ENCODE data around the gene KL. TPM values are rescaled to one million over a fixed set of nuclear protein-coding genes. Genes with fewer than 3 reads are reported as not detected.

Gene KL
- total RNA-seq, 4 donors from 2014 or later, result 2.6 to 6.9 (median 5.1) TPM

DNA sequence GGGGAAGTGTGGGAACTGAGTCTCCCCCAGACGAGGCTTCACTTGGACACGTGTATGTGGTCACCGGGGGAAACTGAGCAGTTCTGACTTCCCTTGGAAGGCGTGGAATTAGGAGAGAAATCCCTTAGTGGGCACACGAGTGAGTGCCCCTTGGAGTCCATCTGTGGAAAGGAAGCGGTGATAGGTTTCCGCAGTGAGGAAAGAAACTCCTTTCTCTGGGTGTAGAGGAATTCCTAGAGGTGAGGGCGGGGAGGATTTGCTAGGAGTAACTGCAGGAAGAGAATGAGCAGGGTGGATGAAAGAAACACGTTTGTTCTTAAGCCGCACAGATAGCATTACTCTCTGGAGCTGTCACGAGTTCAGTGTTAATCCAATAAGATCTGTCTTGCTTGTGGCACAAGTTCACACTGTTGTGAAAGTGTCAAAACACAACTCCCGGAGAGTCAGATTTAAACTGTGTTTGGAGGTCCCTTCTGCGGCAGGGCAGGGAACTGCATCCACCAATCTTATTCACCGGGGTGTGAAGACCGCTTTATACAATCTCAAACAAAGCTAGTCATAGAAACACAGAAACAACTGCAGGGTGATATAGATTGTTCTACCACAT, 1.2 kb downstream of the KL start:
- Histone ChIP-seq H3K27ac (peak overlapping the region; percentile 55 to 72), H3K4me1 (peaks cover 0 to 4% of the 10 kb centered on the region in 2 donors), H3K36me3 (no peaks in the 10 kb centered on the region), H3K4me3 (peak overlapping the region; percentile 17 to 19), H3K9me3 (no peaks in the 10 kb centered on the region), H3K27me3 (peaks cover 0 to 3% of the 10 kb centered on the region in 2 donors)
- intact Hi-C loops (cut with DNase I; ENCODE audit: low total_unique reads), result no loop called here
- peak; percentile 15 to 57 for TF ChIP-seq POLR2A (IDR thresholded peaks at IDR 0.05)
- TF ChIP-seq, protein P1, sequence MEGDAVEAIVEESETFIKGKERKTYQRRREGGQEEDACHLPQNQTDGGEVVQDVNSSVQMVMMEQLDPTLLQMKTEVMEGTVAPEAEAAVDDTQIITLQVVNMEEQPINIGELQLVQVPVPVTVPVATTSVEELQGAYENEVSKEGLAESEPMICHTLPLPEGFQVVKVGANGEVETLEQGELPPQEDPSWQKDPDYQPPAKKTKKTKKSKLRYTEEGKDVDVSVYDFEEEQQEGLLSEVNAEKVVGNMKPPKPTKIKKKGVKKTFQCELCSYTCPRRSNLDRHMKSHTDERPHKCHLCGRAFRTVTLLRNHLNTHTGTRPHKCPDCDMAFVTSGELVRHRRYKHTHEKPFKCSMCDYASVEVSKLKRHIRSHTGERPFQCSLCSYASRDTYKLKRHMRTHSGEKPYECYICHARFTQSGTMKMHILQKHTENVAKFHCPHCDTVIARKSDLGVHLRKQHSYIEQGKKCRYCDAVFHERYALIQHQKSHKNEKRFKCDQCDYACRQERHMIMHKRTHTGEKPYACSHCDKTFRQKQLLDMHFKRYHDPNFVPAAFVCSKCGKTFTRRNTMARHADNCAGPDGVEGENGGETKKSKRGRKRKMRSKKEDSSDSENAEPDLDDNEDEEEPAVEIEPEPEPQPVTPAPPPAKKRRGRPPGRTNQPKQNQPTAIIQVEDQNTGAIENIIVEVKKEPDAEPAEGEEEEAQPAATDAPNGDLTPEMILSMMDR (IDR thresholded peaks at IDR 0.05), result peak; percentile 20 to 57 (median 34)
- DNase-seq, result peak; percentile 18 to 41

DNA sequence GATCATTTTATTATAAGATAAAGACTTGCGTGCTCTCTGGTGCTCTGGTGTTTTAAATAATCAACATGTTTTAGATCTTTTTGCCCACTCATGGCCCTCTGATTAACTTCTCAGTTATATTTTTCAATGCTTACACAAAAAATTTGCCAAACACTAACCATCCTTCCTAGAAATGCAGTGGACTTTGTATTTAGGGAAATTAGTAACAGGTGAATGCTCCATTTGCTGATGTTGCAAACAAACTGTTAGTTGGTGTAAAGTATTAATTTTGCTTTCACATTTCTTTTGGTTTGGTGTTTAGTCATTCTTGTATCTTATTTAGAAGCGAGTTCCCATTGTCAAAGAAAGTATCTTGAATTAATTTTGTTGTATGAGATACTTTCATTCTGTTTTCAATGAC, 2.7 kb downstream of the KL start:
- intact Hi-C loops (cut with DNase I; ENCODE audit: low total_unique reads), result no loop called here
- no peak for DNase-seq
- Histone ChIP-seq H3K36me3 (no peaks in the 10 kb centered on the region), H3K4me1 (peaks cover 0 to 4% of the 10 kb centered on the region in 2 donors), H3K9me3 (no peaks in the 10 kb centered on the region), H3K27me3 (peaks cover 0 to 3% of the 10 kb centered on the region in 2 donors), H3K27ac (no peak overlapping the region), H3K4me3 (no peak overlapping the region)
- TF ChIP-seq, protein P1 (IDR thresholded peaks at IDR 0.05), result no peak
- TF ChIP-seq POLR2A (IDR thresholded peaks at IDR 0.05), result no peak

DNA sequence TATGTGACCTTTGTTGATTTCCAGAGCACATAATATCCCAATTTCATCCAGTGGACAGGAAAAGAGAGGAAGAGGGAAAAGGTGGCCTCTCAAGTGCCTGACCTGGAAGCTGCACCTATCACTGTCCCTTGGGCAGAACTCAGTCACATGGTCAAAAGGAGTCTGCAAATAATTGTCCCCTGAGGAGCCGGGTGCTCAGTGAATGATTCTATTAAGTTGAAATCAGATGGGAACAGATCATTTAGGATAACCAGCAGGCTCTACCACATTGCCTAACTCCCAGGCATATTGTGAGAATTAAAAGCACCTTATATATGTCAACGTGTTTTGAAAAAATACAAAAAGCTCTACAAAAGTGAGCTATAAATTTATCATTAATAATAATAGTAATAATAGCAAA, 6.8 kb downstream of the KL start:
- no peak for TF ChIP-seq POLR2A (IDR thresholded peaks at IDR 0.05)
- TF ChIP-seq, protein P1 (IDR thresholded peaks at IDR 0.05), result no peak
- Histone ChIP-seq H3K27me3 (no peaks in the 10 kb centered on the region), H3K27ac (no peak overlapping the region), H3K4me1 (no peaks in the 10 kb centered on the region), H3K36me3 (no peaks in the 10 kb centered on the region), H3K4me3 (no peak overlapping the region), H3K9me3 (no peaks in the 10 kb centered on the region)
- DNase-seq, result no peak
- intact Hi-C loops (cut with DNase I; ENCODE audit: low total_unique reads), result no loop called here

DNA sequence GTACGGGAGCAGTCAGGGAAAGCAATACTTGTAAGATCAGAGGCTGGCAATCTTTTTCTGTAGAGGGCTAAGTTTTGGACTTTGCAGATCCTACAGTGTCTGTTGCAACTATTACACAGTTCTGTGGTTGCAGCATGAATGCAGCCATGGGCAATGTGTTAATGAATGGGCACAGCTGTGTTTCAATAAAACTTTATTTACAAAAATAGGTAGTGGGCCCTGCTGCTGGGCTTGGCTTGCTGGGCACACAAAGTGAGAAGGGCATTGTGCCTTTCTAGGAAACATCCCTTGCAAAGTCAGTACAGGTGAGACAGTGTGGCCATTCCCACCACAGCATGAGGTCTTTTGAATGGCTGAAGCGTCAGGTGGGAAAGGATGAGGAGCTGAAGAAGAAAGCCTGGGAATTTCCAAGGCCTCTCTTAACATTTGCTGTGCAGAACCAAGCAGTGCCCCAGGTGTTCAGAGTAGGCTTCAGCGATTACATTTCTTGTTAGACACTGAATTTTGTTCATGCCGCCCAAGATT, 9.1 kb downstream of the KL start:
- no peaks in the 10 kb centered on the region for H3K36me3 ChIP-seq
- no peak overlapping the region for H3K27ac ChIP-seq
- H3K27me3 ChIP-seq, result no peaks in the 10 kb centered on the region
- no peaks in the 10 kb centered on the region for H3K4me1 ChIP-seq
- intact Hi-C loops (cut with DNase I; ENCODE audit: low total_unique reads), result no loop called here
- no peak overlapping the region for H3K4me3 ChIP-seq
- no peak for DNase-seq
- no peaks in the 10 kb centered on the region for H3K9me3 ChIP-seq
- TF ChIP-seq, protein P1 (IDR thresholded peaks at IDR 0.05), result no peak
- TF ChIP-seq POLR2A (IDR thresholded peaks at IDR 0.05), result no peak

DNA sequence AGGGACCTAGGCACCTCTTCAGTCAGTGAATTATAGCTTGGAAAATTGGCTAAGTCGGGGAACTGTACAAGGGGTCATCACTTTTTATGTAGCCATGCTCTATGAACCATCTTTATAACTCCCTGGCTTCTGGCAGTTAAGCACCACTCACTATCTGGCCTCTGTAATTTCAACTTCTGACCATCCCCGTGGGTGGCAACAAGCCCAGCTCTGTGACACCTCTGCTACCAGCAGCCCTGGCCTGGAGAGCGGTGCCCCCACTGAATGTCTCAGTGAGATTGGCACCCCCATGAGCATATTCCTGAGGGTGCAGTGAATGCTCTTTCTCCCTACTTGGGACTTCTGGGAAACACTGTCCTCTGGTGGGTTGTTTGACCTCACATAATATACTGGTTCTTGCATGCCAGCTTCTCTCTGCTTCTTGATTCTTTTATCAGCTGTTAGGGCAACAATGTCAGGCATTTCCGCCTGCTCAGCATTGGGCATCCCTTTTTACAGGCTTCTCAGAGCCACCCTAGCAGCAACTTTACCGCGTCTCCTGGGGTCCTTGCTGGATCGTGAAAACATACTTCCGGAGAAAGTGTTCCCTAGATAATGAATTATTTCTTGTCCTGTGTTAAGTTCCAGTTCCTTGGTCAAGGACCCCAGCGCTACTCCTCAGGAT, 10.4 kb downstream of the KL start:
- intact Hi-C loops (cut with DNase I; ENCODE audit: low total_unique reads), result no loop called here
- Histone ChIP-seq H3K4me3 (no peak overlapping the region), H3K36me3 (no peaks in the 10 kb centered on the region), H3K9me3 (no peaks in the 10 kb centered on the region), H3K4me1 (no peaks in the 10 kb centered on the region), H3K27ac (no peak overlapping the region), H3K27me3 (no peaks in the 10 kb centered on the region)
- DNase-seq, result no peak
- TF ChIP-seq, protein P1 (IDR thresholded peaks at IDR 0.05), result no peak
- no peak for TF ChIP-seq POLR2A (IDR thresholded peaks at IDR 0.05)

Measured in uterus (tissue), 4 donors.